ENCODE results near the gene UBN1.

UBN1 gene

GRCh38 chr16:4910828-4911227 is 63.5 kb downstream of the UBN1 start:
- TF ChIP-seq CTCF (IDR thresholded peaks at IDR 0.05; ENCODE audit: insufficient read depth, low read length, poor library complexity, severe bottlenecking): no peak
- no peak for TF ChIP-seq EZH2phosphoT487 (conservative IDR thresholded peaks at IDR 0.05; ENCODE audit: low read length)
- no peaks in the 10 kb centered on the region for H3K27me3 ChIP-seq (ENCODE audit: low read length)
- H3K36me3 ChIP-seq (ENCODE audit: low read length): no peaks in the 10 kb centered on the region
- H3F3A ChIP-seq (ENCODE audit: insufficient read depth): no peaks in the 10 kb centered on the region
- no peak overlapping the region for H3K27ac ChIP-seq (ENCODE audit: low read depth, low read length)
- H3K9ac ChIP-seq (ENCODE audit: low read length): no peak overlapping the region
- H3K9me3 ChIP-seq (ENCODE audit: insufficient read depth, low read length): no peaks in the 10 kb centered on the region
- H3K79me2 ChIP-seq (ENCODE audit: insufficient read depth, low read length): no peaks in the 10 kb centered on the region
- no peak overlapping the region for H3K4me3 ChIP-seq (ENCODE audit: insufficient read depth, low read length, poor library complexity, severe bottlenecking)
- no peak overlapping the region for H2AFZ ChIP-seq (ENCODE audit: low read depth, low read length, severe bottlenecking)
- H4K20me1 ChIP-seq (ENCODE audit: low read depth, low read length): no peaks in the 10 kb centered on the region
- H3K4me2 ChIP-seq (ENCODE audit: low read depth, low read length, poor library complexity, severe bottlenecking): no peak overlapping the region
- no peaks in the 10 kb centered on the region for H3K9me2 ChIP-seq (replicated peaks; ENCODE audit: insufficient read depth, low read length)

DNA sequence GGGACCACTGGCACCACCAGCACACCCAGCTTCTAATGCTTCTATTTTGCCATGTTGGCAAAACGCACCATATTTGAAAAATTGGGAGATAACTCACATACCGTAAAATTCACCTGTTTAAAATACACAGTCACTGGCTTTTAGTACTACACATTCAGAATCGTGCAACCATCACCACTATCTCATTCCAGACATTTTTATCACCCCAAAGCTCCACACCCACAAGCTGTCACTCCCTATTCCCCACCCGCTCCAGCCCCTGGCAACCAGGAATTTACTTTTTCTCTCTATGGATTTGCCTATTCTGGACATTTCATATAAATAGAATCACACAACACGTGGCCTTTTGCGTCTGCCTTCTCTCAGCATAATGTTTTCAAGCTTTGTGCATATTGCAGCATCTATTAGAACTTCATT is 64.7 kb downstream of the UBN1 start:
- Histone ChIP-seq H3K9me3 (ENCODE audit: insufficient read depth, low read length) (no peaks in the 10 kb centered on the region), H3K36me3 (ENCODE audit: low read length) (no peaks in the 10 kb centered on the region), H3K9ac (ENCODE audit: low read length) (no peak overlapping the region), H4K20me1 (ENCODE audit: low read depth, low read length) (no peaks in the 10 kb centered on the region), H3K27me3 (ENCODE audit: low read length) (no peaks in the 10 kb centered on the region), H2AFZ (ENCODE audit: low read depth, low read length, severe bottlenecking) (no peak overlapping the region), H3K27ac (ENCODE audit: low read depth, low read length) (no peak overlapping the region), H3K79me2 (ENCODE audit: insufficient read depth, low read length) (no peaks in the 10 kb centered on the region), H3K4me2 (ENCODE audit: low read depth, low read length, poor library complexity, severe bottlenecking) (no peak overlapping the region), H3K4me3 (ENCODE audit: insufficient read depth, low read length, poor library complexity, severe bottlenecking) (no peak overlapping the region), H3F3A (ENCODE audit: insufficient read depth) (no peaks in the 10 kb centered on the region), H3K9me2 (replicated peaks; ENCODE audit: insufficient read depth, low read length) (no peaks in the 10 kb centered on the region)
- TF ChIP-seq CTCF (IDR thresholded peaks at IDR 0.05; ENCODE audit: insufficient read depth, low read length, poor library complexity, severe bottlenecking) (no peak), EZH2phosphoT487 (conservative IDR thresholded peaks at IDR 0.05; ENCODE audit: low read length) (no peak)

DNA sequence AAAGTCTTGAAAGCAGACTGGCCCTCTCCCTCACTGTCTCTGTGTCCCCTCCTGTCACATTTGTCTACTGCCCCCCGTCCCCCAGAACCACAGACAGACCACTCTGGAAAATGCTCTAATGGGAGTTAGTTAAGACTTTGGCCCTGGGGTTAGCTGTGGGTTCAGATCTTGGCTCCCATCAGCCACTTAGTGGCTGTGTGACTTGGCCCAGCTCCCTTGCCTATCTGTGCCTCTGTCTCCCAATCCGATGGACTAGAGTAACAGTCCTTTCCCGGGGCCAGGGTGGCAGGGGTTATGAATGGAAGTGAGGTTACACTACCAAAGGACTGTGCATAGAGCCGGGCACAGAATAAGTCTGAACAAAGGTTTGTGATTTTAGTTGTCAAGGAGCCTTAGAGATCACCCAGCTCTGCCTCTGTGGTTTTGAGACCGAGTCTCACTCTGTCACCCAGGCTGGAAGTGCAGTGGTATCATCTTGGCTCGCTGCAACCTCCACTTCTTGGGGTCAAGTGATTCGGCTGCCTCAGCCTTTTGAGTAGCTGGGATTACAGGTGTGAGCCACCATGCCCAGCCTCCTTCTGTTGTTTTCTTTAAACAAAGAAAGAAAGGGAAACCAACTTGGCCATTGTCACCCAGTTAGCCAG is 66.0 kb downstream of the UBN1 start:
- Histone ChIP-seq H3K9ac (ENCODE audit: low read length) (no peak overlapping the region), H3K9me2 (replicated peaks; ENCODE audit: insufficient read depth, low read length) (no peaks in the 10 kb centered on the region), H3K27ac (ENCODE audit: low read depth, low read length) (no peak overlapping the region), H3K79me2 (ENCODE audit: insufficient read depth, low read length) (no peaks in the 10 kb centered on the region), H3K4me3 (ENCODE audit: insufficient read depth, low read length, poor library complexity, severe bottlenecking) (no peak overlapping the region), H4K20me1 (ENCODE audit: low read depth, low read length) (no peaks in the 10 kb centered on the region), H3F3A (ENCODE audit: insufficient read depth) (no peaks in the 10 kb centered on the region), H3K9me3 (ENCODE audit: insufficient read depth, low read length) (no peaks in the 10 kb centered on the region), H3K27me3 (ENCODE audit: low read length) (no peaks in the 10 kb centered on the region), H2AFZ (ENCODE audit: low read depth, low read length, severe bottlenecking) (no peak overlapping the region), H3K4me2 (ENCODE audit: low read depth, low read length, poor library complexity, severe bottlenecking) (no peak overlapping the region), H3K36me3 (ENCODE audit: low read length) (no peaks in the 10 kb centered on the region)
- no peak for TF ChIP-seq EZH2phosphoT487 (conservative IDR thresholded peaks at IDR 0.05; ENCODE audit: low read length)
- no peak for TF ChIP-seq CTCF (IDR thresholded peaks at IDR 0.05; ENCODE audit: insufficient read depth, low read length, poor library complexity, severe bottlenecking)

Measured in SU-DHL-6 (cell line).